Measurements from ENCODE around the gene PDP2.

DNA sequence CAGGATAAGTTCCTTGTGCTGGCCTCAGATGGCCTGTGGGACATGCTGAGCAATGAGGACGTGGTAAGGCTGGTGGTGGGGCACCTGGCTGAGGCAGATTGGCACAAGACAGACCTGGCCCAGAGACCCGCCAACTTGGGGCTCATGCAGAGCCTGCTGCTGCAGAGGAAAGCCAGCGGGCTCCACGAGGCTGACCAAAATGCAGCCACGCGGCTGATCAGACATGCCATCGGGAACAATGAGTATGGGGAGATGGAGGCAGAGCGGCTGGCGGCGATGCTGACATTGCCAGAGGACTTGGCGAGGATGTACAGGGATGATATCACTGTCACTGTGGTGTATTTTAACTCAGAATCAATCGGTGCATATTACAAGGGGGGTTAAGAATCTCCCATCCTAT is 5.2 kb downstream of the PDP2 start:
- TF ChIP-seq, protein P1, sequence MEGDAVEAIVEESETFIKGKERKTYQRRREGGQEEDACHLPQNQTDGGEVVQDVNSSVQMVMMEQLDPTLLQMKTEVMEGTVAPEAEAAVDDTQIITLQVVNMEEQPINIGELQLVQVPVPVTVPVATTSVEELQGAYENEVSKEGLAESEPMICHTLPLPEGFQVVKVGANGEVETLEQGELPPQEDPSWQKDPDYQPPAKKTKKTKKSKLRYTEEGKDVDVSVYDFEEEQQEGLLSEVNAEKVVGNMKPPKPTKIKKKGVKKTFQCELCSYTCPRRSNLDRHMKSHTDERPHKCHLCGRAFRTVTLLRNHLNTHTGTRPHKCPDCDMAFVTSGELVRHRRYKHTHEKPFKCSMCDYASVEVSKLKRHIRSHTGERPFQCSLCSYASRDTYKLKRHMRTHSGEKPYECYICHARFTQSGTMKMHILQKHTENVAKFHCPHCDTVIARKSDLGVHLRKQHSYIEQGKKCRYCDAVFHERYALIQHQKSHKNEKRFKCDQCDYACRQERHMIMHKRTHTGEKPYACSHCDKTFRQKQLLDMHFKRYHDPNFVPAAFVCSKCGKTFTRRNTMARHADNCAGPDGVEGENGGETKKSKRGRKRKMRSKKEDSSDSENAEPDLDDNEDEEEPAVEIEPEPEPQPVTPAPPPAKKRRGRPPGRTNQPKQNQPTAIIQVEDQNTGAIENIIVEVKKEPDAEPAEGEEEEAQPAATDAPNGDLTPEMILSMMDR (IDR thresholded peaks at IDR 0.05): no peak
- TF ChIP-seq POLR2A (IDR thresholded peaks at IDR 0.05) (no peak), POLR2AphosphoS5 (IDR thresholded peaks at IDR 0.05) (no peak), EP300 (IDR thresholded peaks at IDR 0.05; ENCODE audit: low read depth) (no peak)

Measured in transverse colon (tissue), 4 donors.